ENCODE data around the gene HVCN1.

Gene HVCN1

DNA sequence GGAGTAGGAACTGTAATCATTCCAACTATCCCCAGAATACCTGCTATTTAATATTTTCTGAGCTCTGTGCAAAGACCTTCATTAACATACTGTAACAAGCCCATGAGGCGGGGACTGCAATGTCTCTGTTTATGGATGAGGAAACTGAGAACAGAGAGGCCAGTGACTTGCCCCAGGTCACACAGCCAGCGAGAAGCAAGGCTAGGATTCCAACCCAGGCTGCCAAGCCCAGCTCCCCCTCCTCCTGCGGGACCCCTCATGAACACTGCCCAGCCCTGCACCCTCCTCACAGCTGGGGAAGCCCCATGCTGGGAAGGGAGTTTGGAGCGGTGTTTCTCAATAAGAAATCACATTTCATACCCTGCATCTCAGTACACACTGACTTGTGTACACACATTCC is 10.9 kb downstream of the HVCN1 start:
- TF ChIP-seq, protein P1, sequence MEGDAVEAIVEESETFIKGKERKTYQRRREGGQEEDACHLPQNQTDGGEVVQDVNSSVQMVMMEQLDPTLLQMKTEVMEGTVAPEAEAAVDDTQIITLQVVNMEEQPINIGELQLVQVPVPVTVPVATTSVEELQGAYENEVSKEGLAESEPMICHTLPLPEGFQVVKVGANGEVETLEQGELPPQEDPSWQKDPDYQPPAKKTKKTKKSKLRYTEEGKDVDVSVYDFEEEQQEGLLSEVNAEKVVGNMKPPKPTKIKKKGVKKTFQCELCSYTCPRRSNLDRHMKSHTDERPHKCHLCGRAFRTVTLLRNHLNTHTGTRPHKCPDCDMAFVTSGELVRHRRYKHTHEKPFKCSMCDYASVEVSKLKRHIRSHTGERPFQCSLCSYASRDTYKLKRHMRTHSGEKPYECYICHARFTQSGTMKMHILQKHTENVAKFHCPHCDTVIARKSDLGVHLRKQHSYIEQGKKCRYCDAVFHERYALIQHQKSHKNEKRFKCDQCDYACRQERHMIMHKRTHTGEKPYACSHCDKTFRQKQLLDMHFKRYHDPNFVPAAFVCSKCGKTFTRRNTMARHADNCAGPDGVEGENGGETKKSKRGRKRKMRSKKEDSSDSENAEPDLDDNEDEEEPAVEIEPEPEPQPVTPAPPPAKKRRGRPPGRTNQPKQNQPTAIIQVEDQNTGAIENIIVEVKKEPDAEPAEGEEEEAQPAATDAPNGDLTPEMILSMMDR (IDR thresholded peaks at IDR 0.05; ENCODE audit: low read depth, low read length): no peak
- Histone ChIP-seq H3K4me1 (no peaks in the 10 kb centered on the region), H3K9me3 (no peaks in the 10 kb centered on the region)

DNA sequence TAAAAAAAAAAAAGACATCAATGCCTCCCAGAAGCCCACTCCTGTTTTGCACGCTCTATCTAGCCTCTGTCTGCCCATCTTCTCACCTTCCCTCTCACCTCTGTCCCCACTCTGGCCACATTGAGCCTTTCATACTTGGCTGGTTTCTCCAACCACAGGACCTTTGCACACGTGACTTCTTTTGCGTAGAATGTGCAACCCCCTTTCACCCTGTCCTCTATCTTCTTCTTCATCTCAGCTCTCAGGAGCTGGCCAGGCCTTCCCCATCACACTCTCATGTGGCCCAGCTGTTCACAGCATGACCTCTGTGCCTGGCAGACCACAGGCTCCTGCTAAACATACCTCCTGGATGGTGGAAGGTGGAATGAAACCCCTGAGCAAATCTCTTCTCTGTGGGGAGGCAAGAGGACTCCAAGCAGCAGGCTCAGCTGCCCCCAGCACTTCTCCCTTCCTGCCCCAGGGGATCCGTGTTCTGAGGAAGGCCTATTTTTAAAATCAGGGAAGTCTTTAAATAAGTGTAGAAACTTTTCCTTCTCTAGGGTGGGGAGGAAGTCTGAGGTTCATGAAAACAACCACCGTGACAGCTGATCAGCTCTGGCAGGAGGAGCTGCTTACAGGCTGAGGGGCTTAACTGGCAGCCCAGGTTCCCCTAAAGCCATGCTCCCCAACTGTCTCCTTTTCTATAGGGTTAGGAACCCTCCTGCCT is 11.6 kb downstream of the HVCN1 start:
- H3K36me3 ChIP-seq: no peaks in the 10 kb centered on the region
- no peaks in the 10 kb centered on the region for H3K27me3 ChIP-seq
- H3K4me1 ChIP-seq: no peaks in the 10 kb centered on the region
- no peak for DNase-seq
- H3K4me3 ChIP-seq (ENCODE audit: low read depth, low read length): no peak overlapping the region
- TF ChIP-seq, protein P1 (IDR thresholded peaks at IDR 0.05; ENCODE audit: low read depth, low read length): no peak
- no peaks in the 10 kb centered on the region for H3K9me3 ChIP-seq

More for the DNA sequence above, 10.9 kb downstream of the HVCN1 start:
- H3K4me3 ChIP-seq (ENCODE audit: low read depth, low read length): no peak overlapping the region
- no peak for DNase-seq
- H3K27me3 ChIP-seq: no peaks in the 10 kb centered on the region
- H3K36me3 ChIP-seq: no peaks in the 10 kb centered on the region

DNA sequence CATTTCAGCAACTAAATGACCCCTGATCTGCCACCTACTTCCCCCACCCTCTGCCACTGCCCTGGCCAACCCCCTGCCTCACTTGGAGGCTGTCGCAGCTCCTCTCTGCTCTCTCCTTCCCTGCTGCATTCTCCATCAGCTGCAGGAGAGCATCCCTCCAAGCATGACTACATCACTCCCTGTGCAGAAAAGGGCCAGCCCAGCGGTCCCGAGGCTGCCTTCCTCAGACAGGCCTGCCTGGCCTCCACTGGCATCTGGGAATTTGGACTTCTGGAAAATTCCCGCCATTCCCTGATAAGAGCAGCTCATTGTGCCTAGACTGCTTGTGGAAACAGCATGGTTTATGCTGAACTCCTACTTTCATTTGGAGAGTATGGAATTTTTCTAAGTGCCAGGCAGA is 12.7 kb downstream of the HVCN1 start:
- H3K4me1 ChIP-seq: no peaks in the 10 kb centered on the region
- H3K4me3 ChIP-seq (ENCODE audit: low read depth, low read length): no peak overlapping the region
- TF ChIP-seq, protein P1 (IDR thresholded peaks at IDR 0.05; ENCODE audit: low read depth, low read length): no peak
- no peaks in the 10 kb centered on the region for H3K27me3 ChIP-seq
- DNase-seq: no peak
- H3K9me3 ChIP-seq: no peaks in the 10 kb centered on the region
- H3K36me3 ChIP-seq: no peaks in the 10 kb centered on the region

DNA sequence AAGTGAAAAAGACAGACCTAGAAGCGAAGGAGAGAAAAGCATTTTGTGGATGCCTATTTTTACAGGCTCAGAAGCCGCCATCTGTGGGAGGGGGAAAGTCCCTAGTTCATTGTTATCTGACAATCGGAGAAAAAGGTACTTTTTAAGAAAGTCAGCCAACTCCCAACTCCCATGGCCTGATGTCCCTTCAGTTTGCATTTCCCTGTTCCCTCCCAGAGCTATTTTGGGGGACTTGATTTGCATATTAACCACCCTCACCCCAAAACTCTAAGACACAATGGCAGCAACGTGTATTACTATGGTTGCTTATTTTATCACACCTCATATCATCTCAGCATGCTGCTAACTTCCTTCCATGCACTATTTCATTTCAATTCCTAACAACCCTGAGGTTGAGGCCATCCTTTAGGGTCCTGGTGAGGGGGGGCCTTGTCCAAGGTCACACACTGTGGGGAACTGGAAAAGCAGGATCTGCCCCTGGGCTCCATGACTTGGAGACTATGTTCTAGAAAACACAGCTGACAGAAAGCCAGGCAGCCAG is 18.7 kb downstream of the HVCN1 start:
- TF ChIP-seq, protein P1 (IDR thresholded peaks at IDR 0.05; ENCODE audit: low read depth, low read length): no peak
- Histone ChIP-seq H3K27me3 (no peaks in the 10 kb centered on the region), H3K36me3 (no peaks in the 10 kb centered on the region), H3K9me3 (no peaks in the 10 kb centered on the region), H3K4me1 (no peaks in the 10 kb centered on the region), H3K4me3 (ENCODE audit: low read depth, low read length) (no peak overlapping the region)
- no peak for DNase-seq

DNA sequence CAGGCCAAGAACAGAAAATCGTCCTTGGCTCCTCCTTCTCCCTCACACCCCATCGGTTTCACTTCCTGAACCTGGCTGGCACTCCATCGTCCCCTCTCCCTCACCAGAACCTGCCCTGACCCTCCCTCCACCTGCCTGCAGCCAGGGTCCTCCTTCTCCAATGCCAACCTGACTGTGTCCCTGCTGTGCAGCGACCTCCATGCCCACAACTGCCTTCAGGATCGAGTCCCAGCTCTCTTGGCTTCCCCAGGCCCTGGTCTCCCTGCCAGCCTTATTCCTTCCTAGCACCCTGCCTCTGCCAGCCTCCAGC is 19.8 kb downstream of the HVCN1 start:
- Histone ChIP-seq H3K4me3 (ENCODE audit: low read depth, low read length) (no peak overlapping the region), H3K9me3 (no peaks in the 10 kb centered on the region), H3K4me1 (no peaks in the 10 kb centered on the region), H3K36me3 (no peaks in the 10 kb centered on the region), H3K27me3 (no peaks in the 10 kb centered on the region)
- TF ChIP-seq, protein P1 (IDR thresholded peaks at IDR 0.05; ENCODE audit: low read depth, low read length): no peak
- DNase-seq: no peak

DNA sequence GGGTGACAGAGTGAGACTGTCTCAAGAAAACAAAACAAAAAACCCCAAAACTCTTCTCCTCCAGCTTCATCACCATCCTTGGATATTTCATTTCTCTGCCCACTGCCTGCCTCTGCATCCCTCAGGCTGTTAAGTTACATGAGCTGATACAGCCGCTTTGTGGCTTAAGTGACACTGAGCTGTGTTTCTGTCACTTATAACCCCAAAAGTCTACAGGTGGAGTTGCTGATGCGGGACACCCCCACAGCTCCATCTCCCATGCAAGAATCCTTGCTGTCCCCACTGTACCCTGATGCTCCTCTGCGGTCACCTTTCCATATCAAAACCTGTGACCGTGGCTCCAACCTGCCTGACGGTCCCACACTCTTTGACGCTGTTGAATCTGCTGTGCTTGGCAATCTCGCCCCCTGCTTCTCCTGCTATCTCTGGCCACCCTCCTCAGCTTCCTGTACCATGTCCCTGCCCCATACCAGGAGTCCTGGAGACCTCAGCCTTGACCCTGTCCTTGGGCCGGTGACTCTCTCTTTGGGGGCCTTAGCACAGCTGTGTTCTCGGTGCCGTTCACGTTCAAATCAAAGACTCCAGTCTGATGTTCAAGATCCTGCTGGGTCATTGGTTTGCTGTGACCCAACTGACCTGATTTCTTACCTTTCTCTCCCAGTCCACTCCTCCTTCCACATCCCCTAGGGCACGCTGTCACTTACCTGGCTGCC is 20.3 kb downstream of the HVCN1 start:
- Histone ChIP-seq H3K4me3 (ENCODE audit: low read depth, low read length) (no peak overlapping the region), H3K4me1 (no peaks in the 10 kb centered on the region), H3K9me3 (no peaks in the 10 kb centered on the region), H3K27me3 (no peaks in the 10 kb centered on the region), H3K36me3 (no peaks in the 10 kb centered on the region)
- TF ChIP-seq, protein P1 (IDR thresholded peaks at IDR 0.05; ENCODE audit: low read depth, low read length): no peak
- no peak for DNase-seq
